HG02852 (cell line): ENCODE measurements around the gene ADGRL1.
"Not testable (repeated sequence)": the region's sequence is repeated elsewhere in the genome, so short reads cannot be mapped to it uniquely, and the experiment has no call there.

Source experiments
- ATAC-seq: cut with Tn5 transposase; IDR thresholded peaks from one replicate; pipeline ENCODE4 v1.9.1; 2021; ENCODE audit warnings: mild to moderate bottlenecking, moderate library complexity; ENCODE audit not compliant: unreplicated experiment

ADGRL1 gene

DNA sequence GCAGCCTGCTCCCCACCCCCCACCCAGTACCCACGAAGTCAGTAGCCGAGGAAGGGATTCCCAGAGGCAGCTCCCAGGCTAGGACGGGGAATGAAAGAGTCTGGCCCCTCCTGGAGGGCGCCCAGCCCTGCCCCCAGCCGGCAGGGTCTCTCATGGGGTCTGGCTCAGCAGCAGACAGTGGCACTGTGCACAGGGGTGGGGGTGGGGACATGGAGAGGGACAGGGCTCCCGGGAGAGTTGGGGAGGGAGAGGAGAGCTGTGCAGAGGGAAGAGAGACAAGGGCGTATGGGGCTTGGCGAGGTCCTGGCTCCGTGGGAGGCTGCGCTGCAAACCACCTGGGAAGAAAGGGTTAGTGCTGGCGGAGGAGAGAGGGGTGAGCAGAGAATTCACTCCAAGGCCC, 41.9 kb downstream of the ADGRL1 start:
- ATAC-seq = no peak

DNA sequence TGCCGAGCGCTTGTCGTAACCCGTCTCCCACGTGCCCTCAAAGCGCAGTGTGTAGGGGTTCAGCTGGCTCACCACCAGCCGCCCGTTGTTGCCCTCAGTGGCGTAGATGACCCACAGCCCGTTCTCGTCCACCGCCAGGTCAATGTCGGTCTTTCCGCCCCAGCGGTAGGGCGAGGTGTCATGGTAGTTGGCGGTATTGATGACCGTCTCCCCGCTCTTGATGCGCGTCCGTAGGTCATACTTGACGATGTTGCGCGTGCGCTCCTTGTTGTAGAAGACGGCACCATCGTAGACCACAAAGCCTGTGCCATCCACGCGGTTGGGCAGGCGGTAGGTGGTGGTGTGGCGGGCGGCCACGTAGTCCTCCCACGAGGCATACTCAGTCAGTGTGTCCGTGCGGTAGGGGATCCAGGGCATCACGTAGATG, 43.1 kb downstream of the ADGRL1 start:
- ATAC-seq = no peak

DNA sequence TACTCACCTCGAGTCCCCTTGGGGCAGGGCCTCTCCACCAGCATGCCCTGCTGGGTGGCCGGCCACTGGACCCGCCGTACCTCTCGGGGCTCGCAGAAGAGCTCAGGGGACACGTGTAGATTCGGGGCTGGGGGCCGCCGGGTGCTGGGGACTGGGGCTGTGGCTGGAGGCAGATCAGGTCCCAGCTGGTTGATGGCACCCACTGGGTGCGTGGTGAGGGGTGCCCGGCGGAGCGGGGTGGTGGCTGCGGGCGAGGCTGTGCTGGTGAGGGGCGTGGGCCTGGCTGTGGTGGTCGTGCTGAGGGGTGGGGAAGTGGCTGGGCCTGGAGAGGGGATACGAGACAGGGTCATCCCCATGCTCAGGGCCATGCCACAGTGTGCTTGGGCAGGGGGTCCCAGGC, 44.7 kb downstream of the ADGRL1 start:
- ATAC-seq = no peak

DNA sequence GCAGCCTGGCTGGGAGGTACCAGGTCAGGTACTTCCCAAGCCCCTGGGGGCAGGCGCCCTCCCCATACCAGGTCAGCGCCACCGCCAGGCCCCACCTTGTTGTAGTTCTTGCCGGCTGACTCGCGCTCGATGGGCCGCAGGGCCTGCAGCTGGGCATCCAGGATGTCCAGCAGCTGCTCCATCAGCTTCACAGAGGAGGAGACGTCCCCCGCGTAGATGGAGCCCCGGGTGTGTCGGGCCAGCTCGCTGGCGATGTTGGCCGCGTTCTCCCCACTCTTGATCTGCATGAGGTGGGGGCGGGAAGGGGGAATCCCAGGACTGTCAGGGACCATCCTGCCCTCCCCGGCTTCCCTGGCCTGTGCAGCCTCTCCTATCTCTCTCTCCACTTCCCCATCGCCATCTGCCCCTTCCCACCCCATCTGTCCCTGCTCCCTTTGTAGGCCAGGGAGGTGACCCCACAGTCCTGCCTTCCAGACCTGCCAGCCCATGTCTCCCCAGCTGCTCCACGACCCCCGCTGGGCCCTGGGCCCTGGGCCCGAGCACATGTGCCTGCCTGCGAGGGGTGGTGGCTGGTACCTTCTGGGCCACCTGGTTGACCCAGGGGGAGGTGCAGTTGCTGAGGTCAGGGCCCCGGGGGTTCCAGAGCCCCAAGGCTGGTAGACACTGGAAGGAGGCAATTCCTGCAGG, 45.8 kb downstream of the ADGRL1 start:
- ATAC-seq = no peak

DNA sequence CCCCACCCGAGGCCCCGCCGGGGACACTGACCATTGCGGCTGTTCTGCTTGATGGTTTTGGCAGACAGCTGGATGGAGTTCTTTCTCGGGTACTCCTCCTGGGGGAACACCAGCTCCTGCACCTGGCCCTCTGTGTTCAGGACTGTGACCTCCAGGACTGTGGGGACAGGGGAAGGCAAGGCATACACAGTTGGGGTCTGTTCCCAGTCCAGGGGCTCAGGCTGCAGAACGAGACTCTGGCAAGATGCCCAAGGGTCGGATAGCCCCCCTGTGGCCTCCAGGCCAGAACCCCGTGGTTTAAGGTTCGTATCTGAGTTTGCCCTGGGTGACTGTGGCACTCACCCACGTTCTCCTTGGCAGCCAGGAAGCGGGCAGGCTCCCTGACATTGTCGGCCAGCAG, 46.9 kb downstream of the ADGRL1 start:
- no peak for ATAC-seq

DNA sequence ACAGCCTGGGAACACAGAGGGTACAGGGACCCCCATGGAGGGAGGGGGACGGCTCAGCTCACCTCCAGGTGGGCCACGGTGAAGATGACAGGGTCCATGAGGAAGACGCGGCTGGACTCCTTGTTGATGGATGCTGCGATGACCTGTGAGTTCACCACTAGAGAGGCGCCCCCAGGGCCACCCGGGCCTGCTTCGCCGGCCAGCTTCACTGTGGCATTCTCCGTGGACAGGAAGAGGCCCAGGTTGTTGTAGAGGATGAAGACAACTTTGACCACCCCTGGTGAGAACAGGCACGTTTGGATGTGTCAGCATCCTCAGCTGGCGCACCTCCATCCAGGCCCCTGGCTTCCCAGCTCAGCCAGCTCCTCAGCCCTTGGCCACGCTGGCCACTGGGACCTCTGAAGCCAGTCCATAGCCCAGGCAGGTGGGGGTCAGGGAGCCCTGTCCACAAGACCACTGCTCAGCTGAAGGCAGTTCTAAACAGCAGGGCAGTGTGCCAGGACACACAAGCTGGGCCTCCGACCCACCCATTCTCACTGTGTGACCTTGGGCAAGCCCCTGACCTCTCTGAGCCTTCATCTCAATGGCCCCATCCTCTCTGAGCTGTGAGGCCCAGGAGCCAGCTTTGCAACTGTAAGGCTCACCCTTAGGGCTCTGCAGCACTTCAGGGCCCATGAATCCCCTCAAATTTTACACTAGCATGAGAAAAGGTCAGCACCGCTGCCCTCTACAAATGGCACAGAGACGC, 47.5 kb downstream of the ADGRL1 start:
- ATAC-seq = no peak

DNA sequence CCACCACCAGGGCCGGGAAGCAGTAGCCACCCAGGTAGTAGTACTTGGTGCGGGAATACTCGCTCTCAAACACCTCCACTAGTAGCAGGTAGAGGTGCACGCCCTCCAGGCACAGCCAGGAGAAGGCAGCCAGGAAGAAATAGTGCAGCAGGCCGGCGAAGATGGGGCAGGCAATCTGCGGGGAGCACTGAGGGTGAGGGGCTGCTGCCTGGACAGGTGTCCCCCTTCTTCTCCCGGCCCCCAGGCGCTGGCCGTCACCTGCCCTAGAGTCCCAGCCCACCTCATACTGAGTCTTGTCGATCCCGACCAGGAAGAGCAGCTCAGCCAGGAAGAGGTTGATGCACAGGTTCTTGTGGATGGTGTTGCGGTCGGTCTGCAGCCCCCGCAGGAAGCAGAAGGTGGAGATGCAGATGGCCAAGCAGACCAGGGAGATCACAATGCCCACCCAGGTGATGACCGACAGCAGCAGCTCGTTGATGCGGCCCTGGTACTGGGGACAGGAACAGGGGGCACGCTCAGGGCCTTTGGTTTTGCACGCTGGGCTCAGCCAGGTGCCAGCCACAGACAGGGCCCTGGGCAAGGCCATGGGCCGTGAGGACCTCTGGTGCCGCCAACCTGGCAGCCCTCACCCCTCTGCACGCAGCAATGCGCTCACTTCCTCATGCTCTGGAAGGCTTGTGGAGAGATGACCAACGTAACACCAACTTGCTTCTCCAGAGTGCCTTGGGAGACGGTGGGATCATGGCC, 48.8 kb downstream of the ADGRL1 start:
- no peak for ATAC-seq

DNA sequence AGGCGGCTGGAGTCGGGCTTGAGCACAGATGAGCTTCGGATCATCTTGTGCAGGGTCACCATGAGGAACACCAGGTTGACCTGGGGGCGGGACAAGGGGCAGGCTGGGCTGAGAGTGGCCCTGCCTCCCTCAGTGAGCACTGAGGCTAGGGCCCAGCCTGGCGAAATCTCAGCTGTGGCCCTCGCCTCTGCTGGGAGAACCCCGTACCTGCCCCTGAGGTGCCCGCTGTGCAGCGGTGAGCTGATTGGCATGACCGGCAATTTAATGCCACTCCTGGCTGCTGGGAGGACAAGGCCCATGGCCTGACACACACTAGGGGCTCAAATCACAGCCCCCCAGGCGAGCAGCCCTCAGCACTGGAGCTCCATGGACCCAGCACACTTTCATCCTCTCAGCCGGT, 49.8 kb downstream of the ADGRL1 start:
- no peak for ATAC-seq

DNA sequence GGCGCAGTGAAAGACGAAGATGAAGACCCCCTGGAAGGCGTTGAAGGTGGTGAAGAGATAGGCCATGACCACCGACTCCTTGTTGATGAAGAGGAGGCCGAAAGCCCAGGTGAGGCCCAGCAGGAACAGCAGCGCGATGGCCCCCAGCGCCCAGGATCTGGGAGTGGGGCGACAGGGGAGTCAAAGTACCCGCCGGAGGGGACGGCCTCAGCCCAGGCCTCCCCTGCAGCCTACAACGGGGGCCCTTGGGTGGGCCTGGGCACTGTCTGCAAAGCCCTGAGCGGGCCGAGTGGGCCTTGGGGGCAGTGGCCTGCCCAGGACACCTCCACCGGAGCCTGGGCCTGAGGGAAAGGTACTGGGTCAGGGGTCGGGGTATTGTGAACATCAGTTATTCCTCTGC, 50.6 kb downstream of the ADGRL1 start:
- ATAC-seq = no peak

DNA sequence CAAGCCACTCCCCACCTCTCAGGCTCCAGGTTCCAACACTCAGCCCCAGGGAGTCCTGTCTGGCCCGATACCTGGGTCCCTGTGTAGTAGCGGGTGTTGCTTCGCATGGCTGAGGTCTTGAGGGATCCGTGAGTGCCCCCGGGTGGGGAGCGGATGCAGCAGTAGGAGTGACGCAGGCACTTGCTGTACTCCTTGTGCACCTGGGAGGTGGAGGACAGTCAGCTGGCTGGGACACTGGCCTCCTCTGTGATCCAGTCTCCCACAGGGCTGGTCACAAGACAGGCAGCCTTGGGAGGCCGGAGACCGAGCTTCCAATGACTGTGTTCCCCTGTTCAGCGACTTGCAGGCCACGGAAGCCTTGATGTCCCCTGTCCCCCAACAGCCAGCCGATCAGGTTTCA, 53.3 kb downstream of the ADGRL1 start:
- ATAC-seq = no peak

DNA sequence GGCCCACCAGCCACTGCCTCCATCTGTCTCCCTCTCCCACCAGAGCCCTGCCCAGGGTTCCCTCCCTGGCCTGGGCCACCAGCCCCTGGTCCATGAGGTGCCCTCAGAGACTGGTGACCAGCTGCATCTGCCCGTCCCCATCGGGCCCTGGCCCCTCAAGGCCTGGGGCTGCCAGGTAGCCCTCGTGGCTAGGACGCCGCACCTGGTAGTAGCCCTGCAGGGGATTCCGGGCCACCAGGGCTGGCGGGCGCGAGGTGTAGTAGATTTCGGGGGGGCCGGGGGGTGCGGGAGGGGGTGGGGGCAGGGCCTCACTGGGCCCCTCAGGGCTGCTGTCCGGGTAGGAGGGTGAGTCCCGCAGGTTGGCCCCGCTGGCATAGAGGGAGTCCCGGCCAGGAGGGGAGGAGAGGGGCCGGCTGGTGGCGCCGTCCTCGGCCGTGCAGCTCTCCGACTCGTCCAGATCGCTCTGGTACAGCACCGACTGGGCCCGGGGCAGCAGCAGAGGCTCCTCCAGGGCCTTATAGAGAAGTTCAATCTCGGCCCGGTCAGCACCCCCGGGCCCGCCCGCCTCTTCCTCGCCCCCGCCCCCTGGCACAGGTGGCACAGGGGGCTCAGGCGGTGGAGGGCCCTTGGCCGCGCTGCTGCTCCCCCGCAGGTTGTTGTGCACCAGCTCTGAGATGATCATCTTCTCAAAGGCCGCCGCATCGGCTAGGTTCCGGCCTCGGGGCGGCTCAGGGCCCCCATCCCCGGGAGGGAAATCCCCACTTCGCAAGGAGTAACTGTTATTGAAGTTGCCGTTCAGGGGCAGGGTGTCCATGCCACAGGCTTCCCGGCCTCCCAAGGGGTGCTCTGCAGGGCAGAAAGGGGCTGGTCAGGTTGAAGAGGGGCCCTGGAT, 55.0 kb downstream of the ADGRL1 start:
- no peak for ATAC-seq

DNA sequence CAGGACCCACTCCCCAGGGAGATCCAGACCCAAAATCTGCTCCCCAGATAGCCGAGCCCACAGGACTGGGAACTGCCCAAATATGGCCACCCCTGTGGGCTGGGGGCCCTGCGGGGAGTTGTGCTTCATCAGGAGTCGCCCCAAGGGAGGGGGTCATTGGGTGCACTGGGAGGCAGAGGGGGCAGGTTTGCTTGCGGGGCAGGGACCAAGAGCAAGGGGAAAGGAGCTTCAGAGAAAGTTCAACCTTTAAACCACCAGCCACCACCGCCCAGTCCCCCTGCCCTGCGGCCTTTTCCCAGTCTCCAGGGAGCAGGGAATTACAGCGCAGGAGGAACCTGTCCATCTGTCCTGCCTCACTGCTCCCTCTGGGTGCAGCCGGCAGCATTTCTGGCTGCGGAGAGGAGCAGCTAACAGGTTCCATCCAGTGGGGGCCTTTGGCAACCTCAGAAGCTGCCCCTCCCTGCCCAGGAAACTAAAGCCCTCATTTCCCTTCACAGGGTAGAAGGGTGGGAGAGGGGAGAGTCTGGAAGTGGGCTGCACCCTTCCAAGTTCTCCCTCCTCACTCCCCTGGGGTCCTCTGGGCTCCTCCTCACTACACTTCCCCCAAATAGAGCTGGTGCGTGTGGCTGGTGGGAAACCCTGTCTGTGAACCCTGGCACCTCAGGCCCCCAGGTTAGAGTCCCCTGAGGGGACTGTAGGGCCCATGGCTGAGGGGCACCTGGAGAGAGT, 55.8 kb downstream of the ADGRL1 start:
- no peak for ATAC-seq

DNA sequence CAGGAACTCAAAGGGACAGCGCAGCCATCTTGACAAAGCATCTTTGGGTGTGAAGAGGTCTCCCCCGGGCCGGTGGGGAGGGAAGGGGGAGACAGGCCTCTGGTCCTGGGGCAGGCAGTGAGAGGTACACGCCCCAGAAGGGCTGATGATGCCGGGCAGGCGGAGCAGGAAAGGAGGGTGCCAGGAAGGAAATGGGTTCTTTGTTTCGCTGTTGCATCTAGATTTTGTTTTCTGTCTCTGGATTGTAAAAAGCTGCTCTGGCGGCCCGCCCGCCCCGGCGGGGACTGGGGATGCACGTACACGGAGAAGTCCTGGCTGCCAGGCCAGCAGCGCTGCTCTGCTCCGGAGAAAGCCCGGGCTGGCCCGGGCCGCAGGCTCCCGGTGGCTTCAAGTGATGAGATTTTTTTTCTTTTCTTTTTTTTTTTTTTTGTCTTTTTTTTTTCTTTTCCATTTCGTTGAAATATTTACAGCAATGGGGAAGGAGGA, 56.4 kb downstream of the ADGRL1 start:
- ATAC-seq = no peak

DNA sequence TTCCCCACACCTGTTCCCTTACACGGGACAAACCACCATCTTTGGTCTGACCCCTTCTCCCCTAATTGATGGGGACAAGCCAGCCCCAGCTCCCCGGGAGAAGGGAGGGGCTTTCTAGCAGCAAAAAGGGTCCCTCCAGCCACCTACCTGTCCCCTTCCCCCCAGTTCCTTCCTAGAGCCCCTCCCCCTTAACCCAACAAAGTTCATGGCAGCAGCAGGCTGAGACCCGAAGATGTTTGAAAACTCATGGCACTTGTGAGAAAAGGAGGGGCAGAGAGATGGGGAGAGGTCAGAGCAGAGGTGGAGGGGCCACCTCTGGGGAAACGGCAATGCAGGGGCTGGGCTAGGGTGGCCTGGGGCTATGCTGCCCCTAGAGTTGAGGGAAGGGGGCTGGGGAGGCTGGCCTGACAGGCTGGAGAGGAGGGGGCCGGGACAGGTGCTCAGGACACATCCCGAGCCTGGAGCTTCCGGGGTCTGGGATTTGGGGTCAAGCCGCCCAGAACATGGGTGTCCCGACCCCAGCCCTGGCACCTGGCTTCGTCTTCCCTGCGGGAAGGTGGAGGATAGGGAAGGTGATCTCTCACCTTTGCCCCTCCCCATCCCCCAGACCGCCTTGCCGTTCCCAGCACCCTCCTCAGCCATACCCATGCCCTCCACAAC, 57.1 kb downstream of the ADGRL1 start:
- ATAC-seq = no peak

DNA sequence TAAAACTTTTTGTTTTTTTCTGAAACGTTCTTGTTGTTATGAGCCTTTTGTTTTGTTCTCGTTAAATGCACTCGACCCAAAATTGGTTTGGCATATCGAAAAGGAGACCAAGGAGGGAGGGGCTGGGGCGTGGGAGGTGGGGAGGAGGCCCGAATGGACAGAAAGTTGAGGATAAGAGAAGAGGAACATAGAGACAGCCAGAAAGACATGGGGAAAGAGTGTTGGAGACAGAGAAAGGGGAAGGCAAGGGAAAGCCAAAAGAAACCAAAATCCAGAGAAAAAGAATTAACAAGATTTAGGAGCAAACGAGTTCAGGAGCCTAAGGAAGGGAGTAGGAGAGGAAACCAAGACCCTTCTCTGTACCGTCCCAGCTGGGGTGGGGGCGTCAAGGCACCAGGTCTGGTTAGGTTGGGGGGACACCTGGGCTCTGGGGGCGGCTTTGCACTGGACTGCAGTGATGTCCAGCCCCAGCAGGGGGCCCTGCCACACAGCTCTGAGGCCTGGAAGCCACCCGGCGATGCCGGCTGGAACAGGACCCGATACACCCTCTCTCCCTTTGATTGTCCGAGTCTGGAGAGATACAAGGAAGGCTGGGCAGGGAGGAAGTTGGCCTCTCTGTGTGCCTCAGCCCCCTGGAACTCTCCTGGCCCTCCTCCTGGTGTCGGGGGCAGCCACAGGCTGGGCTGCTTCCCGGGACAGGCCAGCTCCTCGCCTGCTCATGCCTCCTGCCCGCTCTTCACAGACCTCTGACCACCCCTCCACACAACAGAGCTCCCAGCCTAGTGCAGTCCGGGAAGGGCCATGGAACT, 58.0 kb downstream of the ADGRL1 start:
- ATAC-seq = no peak

DNA sequence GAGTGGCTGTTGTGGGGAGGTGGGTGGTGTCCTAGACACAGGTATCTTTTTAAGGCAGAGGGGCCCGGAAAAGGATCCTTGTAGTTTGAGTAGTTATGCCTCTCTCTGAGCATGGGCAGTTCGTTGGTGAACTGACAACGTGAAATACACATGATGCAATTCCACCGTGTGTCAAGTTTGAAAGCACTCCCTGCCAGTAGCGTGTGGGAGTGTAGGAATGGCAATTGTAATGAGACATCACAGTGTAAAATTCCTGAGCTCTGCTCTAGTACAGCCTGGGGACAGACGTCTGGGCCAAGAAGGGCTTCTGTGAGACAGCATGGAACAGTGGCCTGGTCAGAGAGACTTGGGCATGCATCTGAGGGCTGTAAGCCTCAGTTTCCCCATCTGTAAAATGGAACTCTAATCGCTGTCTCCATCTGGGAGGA, 59.2 kb downstream of the ADGRL1 start:
- no peak for ATAC-seq

DNA sequence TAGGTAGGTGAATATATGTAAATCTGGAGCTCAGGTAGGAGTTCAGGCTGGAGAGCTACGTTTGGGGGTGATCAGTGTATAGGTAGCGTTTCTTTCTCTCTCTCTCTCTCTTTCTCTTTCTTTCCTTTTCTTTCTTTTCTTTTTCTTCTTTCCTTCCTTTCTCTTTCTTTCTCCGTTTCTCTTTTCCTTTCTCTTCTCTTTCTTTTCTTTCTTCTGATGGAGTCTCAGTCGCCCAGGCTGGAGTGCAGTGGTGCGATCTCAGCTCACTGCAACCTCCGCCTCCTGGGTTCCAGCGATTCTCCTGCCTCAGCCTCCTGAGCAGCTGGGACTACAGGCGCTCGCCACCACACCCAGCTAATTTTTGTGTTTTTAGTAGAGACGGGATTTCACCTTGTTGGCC, 59.8 kb downstream of the ADGRL1 start:
- not testable (repeated sequence) for ATAC-seq

DNA sequence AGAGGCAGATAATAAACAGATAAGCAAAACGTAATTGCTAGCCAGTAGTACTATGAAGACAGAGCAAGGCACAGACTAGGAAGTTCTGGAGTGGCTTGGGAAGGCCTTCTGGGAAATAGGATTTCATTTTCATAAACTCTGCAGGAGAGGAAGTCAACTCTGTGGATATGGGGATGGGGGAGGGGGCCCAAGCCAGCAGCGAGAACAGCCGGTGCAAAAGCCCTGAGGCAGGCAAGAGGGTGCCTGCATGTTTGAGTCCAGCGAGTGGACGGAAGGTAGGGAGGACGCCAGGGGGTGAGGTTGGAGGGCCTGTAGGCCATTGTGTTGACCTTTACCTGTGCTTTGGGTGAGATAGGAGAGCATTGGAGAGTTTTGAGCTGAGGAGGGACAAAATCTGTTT, 60.6 kb downstream of the ADGRL1 start:
- no peak for ATAC-seq
